SK-N-SH (cell line): ENCODE results near the gene KMT2E. TPM values are rescaled to one million over a fixed set of nuclear protein-coding genes. Genes with fewer than 3 reads are reported as not detected.

Experiments
- CTCF ChIA-PET: fragments of 300-600, 350-600 bp; formaldehyde crosslinking; extraction: SDS; loops from one replicate; lab custom pipeline; 2021; lab: Yijun Ruan, JAX
- POLR2A ChIA-PET: fragments of 350-600 bp; sonication (Branson Sonifier 250); formaldehyde crosslinking; extraction: SDS; loops from one replicate; lab custom pipeline; 2020; ENCODE audit warnings: antibody characterized with exemption, inconsistent platforms; lab: Yijun Ruan, JAX
- DNase-seq: peaks from one replicate; pipeline ENCODE4 v3.0.0; 2012
- H2AFZ ChIP-seq: fragments of 200-600 bp; sonication (generic); 2 replicates; pipeline ENCODE4 v1.8.1; 2016; ENCODE audit warnings: antibody characterized with exemption, mild to moderate bottlenecking, low read depth
- H3F3A ChIP-seq: fragments of 200-600 bp; sonication (generic); replicated peaks from 2 replicates; pipeline ENCODE3; 2016; ENCODE audit warnings: antibody characterized with exemption, mild to moderate bottlenecking; ENCODE audit not compliant: insufficient read depth
- H3K27ac ChIP-seq, 2 experiments: fragments of 200-500 bp in 1 of 2; fragments of 200-600 bp in 1 of 2; sonication (Bioruptor generic) in 1 of 2; sonication (generic), shearing (Covaris generic) in 1 of 2; 2 replicates each; pipeline versions ENCODE4 v1.5.1 to v1.6.1; 2014 to 2016; ENCODE audit warnings: low read depth in 2 of 2, inconsistent platforms in 1 of 2, low read length in 1 of 2, mild to moderate bottlenecking in 1 of 2, mixed read lengths in 1 of 2
- H3K27me3 ChIP-seq: fragments of 200-600 bp; sonication (generic), shearing (Covaris generic); 2 replicates; pipeline ENCODE4 v1.6.1; 2016; ENCODE audit warnings: mixed run types; ENCODE audit not compliant: insufficient read depth
- H3K36me3 ChIP-seq, 2 experiments: fragments of 200-500 bp in 1 of 2; fragments of 200-600 bp in 1 of 2; sonication (Bioruptor generic) in 1 of 2; sonication (generic) in 1 of 2; replicated peaks in 1 of 2; 2 replicates each; pipeline versions ENCODE3 to v1.5.1; 2014 to 2016; ENCODE audit warnings: low read length in 1 of 2, mild to moderate bottlenecking in 1 of 2; ENCODE audit not compliant: insufficient read depth in 2 of 2, control insufficient read depth in 1 of 2
- H3K4me1 ChIP-seq, 2 experiments: fragments of 200-500 bp in 1 of 2; fragments of 200-600 bp in 1 of 2; sonication (Bioruptor generic) in 1 of 2; sonication (generic), shearing (Covaris generic) in 1 of 2; 2 replicates each; pipeline versions ENCODE4 v1.5.1 to v1.6.1; 2014 to 2016; ENCODE audit warnings: low read depth in 1 of 2, low read length in 1 of 2, mixed run types in 1 of 2; ENCODE audit not compliant: insufficient read depth in 2 of 2, control insufficient read depth in 1 of 2
- H3K4me2 ChIP-seq: fragments of 200-600 bp; sonication (generic), shearing (Covaris generic); 2 replicates; pipeline ENCODE4 v1.6.1; 2017; ENCODE audit warnings: mixed run types
- H3K4me3 ChIP-seq, 2 experiments: fragments of 200-500 bp in 1 of 2; fragments of 200-600 bp in 1 of 2; sonication (Bioruptor generic) in 1 of 2; sonication (generic), shearing (Covaris generic) in 1 of 2; 2 replicates each; pipeline versions ENCODE4 v1.5.1 to v1.8.1; 2014 to 2016; ENCODE audit warnings: low read depth in 2 of 2, inconsistent platforms in 1 of 2, low read length in 1 of 2, mild to moderate bottlenecking in 1 of 2, mixed read lengths in 1 of 2, moderate library complexity in 1 of 2
- H3K79me2 ChIP-seq: fragments of 200-600 bp; sonication (generic); 2 replicates; pipeline ENCODE4 v1.8.1; 2017; ENCODE audit warnings: mild to moderate bottlenecking; ENCODE audit not compliant: insufficient read depth
- H3K9ac ChIP-seq: fragments of 200-600 bp; sonication (generic); 2 replicates; pipeline ENCODE4 v1.6.1; 2017; ENCODE audit warnings: mixed run types
- H3K9me2 ChIP-seq: fragments of 200-600 bp; sonication (generic); 2 replicates; pipeline ENCODE4 v1.6.1; 2017; ENCODE audit warnings: mixed run types
- H3K9me3 ChIP-seq: fragments of 200-600 bp; sonication (generic); 2 replicates; pipeline ENCODE4 v1.6.1; 2017; ENCODE audit warnings: mixed run types, mild to moderate bottlenecking, moderate library complexity
- H4K20me1 ChIP-seq: fragments of 200-600 bp; sonication (generic); 2 replicates; pipeline ENCODE4 v1.6.1; 2017; ENCODE audit warnings: mild to moderate bottlenecking, mixed run types; ENCODE audit not compliant: insufficient read depth
- ELF1 ChIP-seq: IDR thresholded peaks from 2 replicates; pipeline ENCODE4 v1.4.0; 2012
- EZH2phosphoT487 ChIP-seq: fragments of 200-600 bp; sonication (generic); IDR thresholded peaks from 2 replicates; pipeline ENCODE4 v1.6.1; 2017; ENCODE audit warnings: low read depth, mixed run types, mild to moderate bottlenecking, antibody characterized with exemption, moderate library complexity, borderline replicate concordance
- FOSL2 ChIP-seq: IDR thresholded peaks from 2 replicates; pipeline ENCODE4 v1.4.0; 2012; ENCODE audit warnings: low read depth, mild to moderate bottlenecking, moderate library complexity, borderline replicate concordance
- GABPA ChIP-seq: IDR thresholded peaks from 2 replicates; pipeline ENCODE4 v1.4.0; 2012; ENCODE audit warnings: low read depth, mild to moderate bottlenecking
- JUND ChIP-seq: IDR thresholded peaks from 2 replicates; pipeline ENCODE4 v1.4.0; 2012
- NFIC ChIP-seq: IDR thresholded peaks from 2 replicates; pipeline ENCODE4 v1.4.0; 2012; ENCODE audit warnings: borderline replicate concordance
- POLR2AphosphoS5 ChIP-seq: IDR thresholded peaks from 2 replicates; pipeline ENCODE4 v1.6.1; 2012; ENCODE audit warnings: low read depth, low read length
- SMC3 ChIP-seq: IDR thresholded peaks from 2 replicates; pipeline ENCODE4 v1.6.1; 2012; ENCODE audit warnings: low read depth, low read length, improper control_type of control experiment
- TCF12 ChIP-seq: IDR thresholded peaks from 2 replicates; pipeline ENCODE4 v1.4.0; 2012
- TEAD4 ChIP-seq: IDR thresholded peaks from 2 replicates; pipeline ENCODE4 v1.4.0; 2012; ENCODE audit warnings: mild to moderate bottlenecking, borderline replicate concordance; ENCODE audit not compliant: insufficient read depth
- WGBS: methylation state at CpG from one replicate; pipeline ENCODE4 v1.1.6; 2017; ENCODE audit warnings: low lambda C conversion rate; 5-methylcytosine and 5-hydroxymethylcytosine counted together
- polyA plus RNA-seq, 3 experiments: library from polyadenylated mRNA; depleted of rRNA; stranded (reverse); fragments of >200 nt; gene quantifications; 2 replicates each; pipeline ENCODE4 v1.2.3, GENCODE V29; 2012
- TF ChIP-seq, protein P1 (sequence below): IDR thresholded peaks from 2 replicates; pipeline ENCODE4; 2012
- TF ChIP-seq, protein P2 (sequence below): IDR thresholded peaks from 2 replicates; pipeline ENCODE4 v1.6.1; 2012; ENCODE audit warnings: mild to moderate bottlenecking, low read depth, low read length, moderate library complexity

KMT2E gene
- polyA plus RNA-seq, 1 of the 3 experiments (the other 2 are of a cell fraction): 6.4 TPM

DNA sequence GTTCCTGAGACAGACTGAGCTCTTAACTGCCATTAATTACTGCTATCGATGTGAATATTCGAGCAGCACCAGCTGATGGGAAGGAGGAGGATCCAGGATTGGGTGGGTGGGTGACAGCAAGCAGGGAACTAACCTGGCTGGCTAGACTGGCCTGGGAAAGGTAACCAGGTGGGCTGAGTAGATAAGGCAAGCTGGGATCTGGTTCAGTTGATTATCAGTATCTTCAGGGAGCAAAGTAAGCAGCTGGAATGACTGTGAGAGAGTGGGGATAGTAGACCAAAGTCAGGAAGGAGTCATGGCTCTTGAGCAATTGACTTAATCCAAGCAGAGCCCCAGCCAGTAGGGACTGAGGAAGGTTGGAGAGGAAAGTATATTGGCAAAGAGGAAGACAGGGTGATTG, 46.9 kb upstream of the KMT2E start:
- H3F3A ChIP-seq: peaks cover 20% of the 10 kb centered on the region
- H3K9me2 ChIP-seq: no peaks in the 10 kb centered on the region
- H3K9ac ChIP-seq: no peak overlapping the region
- H3K9me3 ChIP-seq: no peaks in the 10 kb centered on the region
- H3K79me2 ChIP-seq: no peaks in the 10 kb centered on the region
- no peak overlapping the region for H3K27ac ChIP-seq
- CTCF ChIA-PET: interaction anchor here (0.9 to 2.7 kb wide), 4 partner anchors 14 to 48 kb away, joined by 3 to 14 read pairs (median 3); no protein-coding TSS in a partner anchor
- H3K36me3 ChIP-seq: no peaks in the 10 kb centered on the region
- TF ChIP-seq SMC3: no peak
- H3K4me2 ChIP-seq: no peak overlapping the region
- DNase-seq: no peak
- H3K4me1 ChIP-seq: peaks cover 0 to 22% of the 10 kb centered on the region in 2 experiments; a peak in 3 of 4 replicates
- POLR2A ChIA-PET: interaction anchor here (0.8 to 1.4 kb wide), 2 partner anchors 11 to 46 kb away, joined by 3 read pairs; no protein-coding TSS in a partner anchor
- H3K4me3 ChIP-seq: no peak overlapping the region
- H4K20me1 ChIP-seq: no peaks in the 10 kb centered on the region
- H3K27me3 ChIP-seq: no peaks in the 10 kb centered on the region
- H2AFZ ChIP-seq: no peak overlapping the region
- 95% methylated on average over 2 of the region's 2 CpGs for WGBS

DNA sequence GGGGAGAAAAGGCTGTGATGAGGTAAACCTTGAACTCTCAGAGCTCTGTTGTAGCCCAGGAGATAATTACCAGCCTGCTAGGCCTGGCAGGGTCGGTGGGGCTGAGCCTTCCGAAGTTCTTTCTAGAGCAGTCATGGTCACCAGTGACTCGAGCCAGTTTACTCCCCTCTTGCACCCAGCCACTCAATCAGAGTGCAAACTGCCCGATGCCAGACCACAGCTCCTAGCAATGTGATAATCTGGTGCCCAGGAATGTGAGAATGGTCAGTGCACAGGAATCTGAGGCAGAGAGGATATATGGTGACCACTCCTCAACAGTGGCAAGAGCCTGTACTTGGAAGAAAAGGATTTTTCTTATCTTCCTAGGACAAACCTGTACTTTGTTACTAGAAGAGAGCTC, 46.4 kb upstream of the KMT2E start:
- TF ChIP-seq, protein P1, sequence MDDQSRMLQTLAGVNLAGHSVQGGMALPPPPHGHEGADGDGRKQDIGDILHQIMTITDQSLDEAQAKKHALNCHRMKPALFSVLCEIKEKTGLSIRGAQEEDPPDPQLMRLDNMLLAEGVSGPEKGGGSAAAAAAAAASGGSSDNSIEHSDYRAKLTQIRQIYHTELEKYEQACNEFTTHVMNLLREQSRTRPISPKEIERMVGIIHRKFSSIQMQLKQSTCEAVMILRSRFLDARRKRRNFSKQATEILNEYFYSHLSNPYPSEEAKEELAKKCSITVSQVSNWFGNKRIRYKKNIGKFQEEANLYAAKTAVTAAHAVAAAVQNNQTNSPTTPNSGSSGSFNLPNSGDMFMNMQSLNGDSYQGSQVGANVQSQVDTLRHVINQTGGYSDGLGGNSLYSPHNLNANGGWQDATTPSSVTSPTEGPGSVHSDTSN: peak; percentile 53
- TF ChIP-seq GABPA (no peak), ELF1 (no peak), EZH2phosphoT487 (no peak), JUND (peak; percentile 4; the same call in 1 of the 2 replicates), FOSL2 (peak; percentile 52), NFIC (0 out of 2 replicates have a peak, but pooled peaks have one; percentile 9), POLR2AphosphoS5 (0 out of 2 replicates have a peak, but pooled peaks have one; percentile 14), TCF12 (peak; percentile 55), TEAD4 (peak; percentile 62; the same call in 1 of the 2 replicates)
- TF ChIP-seq, protein P2, sequence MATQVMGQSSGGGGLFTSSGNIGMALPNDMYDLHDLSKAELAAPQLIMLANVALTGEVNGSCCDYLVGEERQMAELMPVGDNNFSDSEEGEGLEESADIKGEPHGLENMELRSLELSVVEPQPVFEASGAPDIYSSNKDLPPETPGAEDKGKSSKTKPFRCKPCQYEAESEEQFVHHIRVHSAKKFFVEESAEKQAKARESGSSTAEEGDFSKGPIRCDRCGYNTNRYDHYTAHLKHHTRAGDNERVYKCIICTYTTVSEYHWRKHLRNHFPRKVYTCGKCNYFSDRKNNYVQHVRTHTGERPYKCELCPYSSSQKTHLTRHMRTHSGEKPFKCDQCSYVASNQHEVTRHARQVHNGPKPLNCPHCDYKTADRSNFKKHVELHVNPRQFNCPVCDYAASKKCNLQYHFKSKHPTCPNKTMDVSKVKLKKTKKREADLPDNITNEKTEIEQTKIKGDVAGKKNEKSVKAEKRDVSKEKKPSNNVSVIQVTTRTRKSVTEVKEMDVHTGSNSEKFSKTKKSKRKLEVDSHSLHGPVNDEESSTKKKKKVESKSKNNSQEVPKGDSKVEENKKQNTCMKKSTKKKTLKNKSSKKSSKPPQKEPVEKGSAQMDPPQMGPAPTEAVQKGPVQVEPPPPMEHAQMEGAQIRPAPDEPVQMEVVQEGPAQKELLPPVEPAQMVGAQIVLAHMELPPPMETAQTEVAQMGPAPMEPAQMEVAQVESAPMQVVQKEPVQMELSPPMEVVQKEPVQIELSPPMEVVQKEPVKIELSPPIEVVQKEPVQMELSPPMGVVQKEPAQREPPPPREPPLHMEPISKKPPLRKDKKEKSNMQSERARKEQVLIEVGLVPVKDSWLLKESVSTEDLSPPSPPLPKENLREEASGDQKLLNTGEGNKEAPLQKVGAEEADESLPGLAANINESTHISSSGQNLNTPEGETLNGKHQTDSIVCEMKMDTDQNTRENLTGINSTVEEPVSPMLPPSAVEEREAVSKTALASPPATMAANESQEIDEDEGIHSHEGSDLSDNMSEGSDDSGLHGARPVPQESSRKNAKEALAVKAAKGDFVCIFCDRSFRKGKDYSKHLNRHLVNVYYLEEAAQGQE: 0 out of 2 replicates have a peak, but pooled peaks have one; percentile 18
- no peaks in the 10 kb centered on the region for H3K36me3 ChIP-seq
- no peaks in the 10 kb centered on the region for H3K9me3 ChIP-seq
- no peak overlapping the region for H3K27ac ChIP-seq
- H3K4me2 ChIP-seq: no peak overlapping the region
- no peaks in the 10 kb centered on the region for H3K79me2 ChIP-seq
- H3K9me2 ChIP-seq: no peaks in the 10 kb centered on the region
- no peaks in the 10 kb centered on the region for H4K20me1 ChIP-seq
- peaks cover 25% of the 10 kb centered on the region for H3F3A ChIP-seq
- H3K27me3 ChIP-seq: no peaks in the 10 kb centered on the region
- ChIA-PET POLR2A (interaction anchor here (0.8 to 1.4 kb wide), 2 partner anchors 12 to 46 kb away, joined by 3 read pairs; no protein-coding TSS in a partner anchor), CTCF (interaction anchor here (0.9 to 2.7 kb wide), 2 partner anchors 14 to 19 kb away, joined by 3 to 14 read pairs; no protein-coding TSS in a partner anchor)
- WGBS: 64% methylated on average over 4 of the region's 4 CpGs
- no peak overlapping the region for H3K4me3 ChIP-seq
- no peak overlapping the region for H3K9ac ChIP-seq
- no peak overlapping the region for H2AFZ ChIP-seq
- DNase-seq: no peak
- H3K4me1 ChIP-seq: peaks cover 0 to 24% of the 10 kb centered on the region in 2 experiments; a peak in 3 of 4 replicates
